Measurements from ENCODE around the gene LDHD.

Gene LDHD

DNA sequence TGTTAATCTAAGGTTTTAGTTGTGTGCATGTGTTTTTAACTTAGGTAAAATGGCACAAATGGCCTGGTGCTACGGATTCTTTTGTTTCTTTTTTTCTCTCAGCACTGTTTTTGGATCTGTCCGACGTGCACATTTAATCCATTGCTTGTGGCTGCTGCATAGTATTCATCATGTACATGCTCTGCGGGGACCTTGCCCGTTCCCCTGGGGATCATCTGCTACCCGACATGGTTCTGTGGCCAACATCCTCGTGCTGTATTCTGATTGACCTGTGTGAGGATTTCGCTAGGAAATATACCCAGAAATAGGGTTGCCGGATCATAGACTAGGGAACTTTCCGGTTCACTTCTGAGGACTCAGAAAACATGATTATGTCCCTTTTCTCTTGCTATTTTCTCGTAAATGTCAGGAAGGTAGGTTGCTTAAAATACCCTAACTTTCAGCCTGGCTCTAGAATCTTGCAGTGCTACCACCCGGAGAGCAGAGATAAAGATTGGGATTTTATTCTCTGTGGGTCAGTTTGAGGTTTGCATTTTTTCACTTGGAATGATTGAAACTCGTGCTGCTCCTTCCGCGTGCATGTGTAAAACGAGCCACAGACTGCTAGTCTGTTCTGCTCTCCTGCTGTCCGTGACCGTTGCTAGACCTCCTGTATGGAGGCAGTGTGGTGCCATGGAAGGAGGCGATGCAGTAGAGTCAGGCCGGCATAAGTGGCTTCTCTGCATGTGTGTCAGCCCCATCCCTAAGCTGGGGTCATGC, 42.9 kb downstream of the LDHD start:
- Histone ChIP-seq H4K20me1 (ENCODE audit: control insufficient read depth, insufficient read depth, low read depth, low read length) (no peaks in the 10 kb centered on the region), H3K27ac (ENCODE audit: low read depth, low read length) (no peak overlapping the region), H3F3A (ENCODE audit: control insufficient read depth, insufficient read depth) (peaks cover 11% of the 10 kb centered on the region), H3K4me2 (ENCODE audit: low read length) (no peak overlapping the region), H3K27me3 (ENCODE audit: control insufficient read depth, low read length) (no peaks in the 10 kb centered on the region), H3K36me3 (ENCODE audit: control insufficient read depth, low read length) (no peaks in the 10 kb centered on the region), H3K4me1 (ENCODE audit: control insufficient read depth, low read length) (peaks cover 42% of the 10 kb centered on the region), H3K9me3 (ENCODE audit: control insufficient read depth, insufficient read depth, low read length) (no peaks in the 10 kb centered on the region), H3K9me2 (replicated peaks; ENCODE audit: control insufficient read depth, low read length) (no peaks in the 10 kb centered on the region), H3K79me2 (ENCODE audit: control insufficient read depth, low read length) (peaks cover 16% of the 10 kb centered on the region), H3K4me3 (ENCODE audit: low read length) (no peak overlapping the region)
- no peak for TF ChIP-seq EZH2phosphoT487 (IDR thresholded peaks at IDR 0.05; ENCODE audit: borderline replicate concordance, low read length)
- TF ChIP-seq, protein P1, sequence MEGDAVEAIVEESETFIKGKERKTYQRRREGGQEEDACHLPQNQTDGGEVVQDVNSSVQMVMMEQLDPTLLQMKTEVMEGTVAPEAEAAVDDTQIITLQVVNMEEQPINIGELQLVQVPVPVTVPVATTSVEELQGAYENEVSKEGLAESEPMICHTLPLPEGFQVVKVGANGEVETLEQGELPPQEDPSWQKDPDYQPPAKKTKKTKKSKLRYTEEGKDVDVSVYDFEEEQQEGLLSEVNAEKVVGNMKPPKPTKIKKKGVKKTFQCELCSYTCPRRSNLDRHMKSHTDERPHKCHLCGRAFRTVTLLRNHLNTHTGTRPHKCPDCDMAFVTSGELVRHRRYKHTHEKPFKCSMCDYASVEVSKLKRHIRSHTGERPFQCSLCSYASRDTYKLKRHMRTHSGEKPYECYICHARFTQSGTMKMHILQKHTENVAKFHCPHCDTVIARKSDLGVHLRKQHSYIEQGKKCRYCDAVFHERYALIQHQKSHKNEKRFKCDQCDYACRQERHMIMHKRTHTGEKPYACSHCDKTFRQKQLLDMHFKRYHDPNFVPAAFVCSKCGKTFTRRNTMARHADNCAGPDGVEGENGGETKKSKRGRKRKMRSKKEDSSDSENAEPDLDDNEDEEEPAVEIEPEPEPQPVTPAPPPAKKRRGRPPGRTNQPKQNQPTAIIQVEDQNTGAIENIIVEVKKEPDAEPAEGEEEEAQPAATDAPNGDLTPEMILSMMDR (IDR thresholded peaks at IDR 0.05; ENCODE audit: low read depth, low read length, poor library complexity, severe bottlenecking): no peak

DNA sequence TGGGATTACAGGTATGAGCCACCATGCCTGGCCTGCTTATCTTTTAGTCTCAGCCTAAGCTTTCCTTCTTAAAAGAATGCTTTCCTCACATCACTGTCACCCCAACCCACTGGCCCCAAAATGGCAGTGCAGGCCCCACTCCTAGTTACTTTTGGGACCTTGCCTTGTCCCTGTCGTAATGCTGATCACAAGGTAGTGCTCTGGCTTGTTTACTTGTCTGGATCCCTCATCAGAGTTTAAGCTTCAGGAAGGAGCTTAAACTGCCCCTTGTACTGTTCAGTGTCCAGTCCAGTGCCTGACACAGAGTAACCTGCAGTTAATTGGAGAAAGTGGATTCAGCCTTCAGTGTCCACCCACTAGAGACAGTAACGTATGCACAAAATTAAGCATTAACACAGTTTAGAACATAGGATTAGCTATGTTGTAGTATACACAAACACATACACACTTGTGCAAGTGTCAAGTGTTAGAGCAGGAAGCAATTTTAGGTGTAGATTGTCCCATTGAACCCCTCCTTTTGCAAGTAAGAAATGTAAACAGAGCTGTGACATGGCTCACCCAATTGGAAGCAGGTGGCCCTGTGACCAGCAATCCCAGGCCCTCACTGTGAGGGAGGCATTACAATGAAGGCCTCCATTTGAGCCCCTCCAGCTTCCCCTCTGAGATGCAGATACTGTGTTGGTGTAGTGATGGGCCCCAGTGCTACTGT, 44.2 kb downstream of the LDHD start:
- Histone ChIP-seq H3K4me1 (ENCODE audit: control insufficient read depth, low read length) (peaks cover 50% of the 10 kb centered on the region), H3K27ac (ENCODE audit: low read depth, low read length) (no peak overlapping the region)

DNA sequence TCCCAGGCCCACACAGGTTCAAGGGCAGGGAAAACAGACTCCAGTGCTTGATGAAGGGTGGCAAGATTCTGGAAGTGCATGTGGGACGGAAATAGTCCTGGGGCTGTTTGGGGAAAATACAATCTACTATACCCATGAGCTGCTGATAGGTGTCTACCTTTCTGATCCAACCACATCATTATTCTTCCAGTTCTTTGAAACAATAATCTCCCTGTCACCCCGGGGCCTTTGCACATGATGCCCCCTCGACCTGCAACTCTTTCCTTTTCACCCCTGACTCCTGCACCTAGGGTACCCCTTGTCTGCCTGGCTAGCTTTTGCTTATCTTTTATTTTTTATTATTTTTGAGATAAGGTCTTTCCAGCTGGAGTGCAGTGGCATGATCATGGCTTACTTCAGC, 45.0 kb downstream of the LDHD start:
- no peaks in the 10 kb centered on the region; the same call in 1 of the 2 replicates for H4K20me1 ChIP-seq (ENCODE audit: control insufficient read depth, insufficient read depth, low read depth, low read length)
- no peaks in the 10 kb centered on the region for H3K9me3 ChIP-seq (ENCODE audit: control insufficient read depth, insufficient read depth, low read length)
- H3K4me1 ChIP-seq (ENCODE audit: control insufficient read depth, low read length): peaks cover 46% of the 10 kb centered on the region
- H3K27ac ChIP-seq (ENCODE audit: low read depth, low read length): no peak overlapping the region
- H3K27me3 ChIP-seq (ENCODE audit: control insufficient read depth, low read length): no peaks in the 10 kb centered on the region
- H3K4me3 ChIP-seq (ENCODE audit: low read length): no peak overlapping the region
- H3K36me3 ChIP-seq (ENCODE audit: control insufficient read depth, low read length): no peaks in the 10 kb centered on the region
- H3K9me2 ChIP-seq (replicated peaks; ENCODE audit: control insufficient read depth, low read length): no peaks in the 10 kb centered on the region
- no peak overlapping the region for H3K4me2 ChIP-seq (ENCODE audit: low read length)
- H3F3A ChIP-seq (ENCODE audit: control insufficient read depth, insufficient read depth): peaks cover 11% of the 10 kb centered on the region
- TF ChIP-seq EZH2phosphoT487 (IDR thresholded peaks at IDR 0.05; ENCODE audit: borderline replicate concordance, low read length): no peak
- TF ChIP-seq, protein P1 (IDR thresholded peaks at IDR 0.05; ENCODE audit: low read depth, low read length, poor library complexity, severe bottlenecking): no peak
- peaks cover 9% of the 10 kb centered on the region; the same call in 1 of the 2 replicates for H3K79me2 ChIP-seq (ENCODE audit: control insufficient read depth, low read length)

More for the DNA sequence above, 44.2 kb downstream of the LDHD start:
- no peak for TF ChIP-seq EZH2phosphoT487 (IDR thresholded peaks at IDR 0.05; ENCODE audit: borderline replicate concordance, low read length)
- TF ChIP-seq, protein P1 (IDR thresholded peaks at IDR 0.05; ENCODE audit: low read depth, low read length, poor library complexity, severe bottlenecking): no peak
- Histone ChIP-seq H3K4me3 (ENCODE audit: low read length) (no peak overlapping the region), H3K36me3 (ENCODE audit: control insufficient read depth, low read length) (no peaks in the 10 kb centered on the region), H3K79me2 (ENCODE audit: control insufficient read depth, low read length) (peaks cover 13% of the 10 kb centered on the region; the same call in 1 of the 2 replicates), H3K4me2 (ENCODE audit: low read length) (no peak overlapping the region), H3K9me2 (replicated peaks; ENCODE audit: control insufficient read depth, low read length) (no peaks in the 10 kb centered on the region), H3F3A (ENCODE audit: control insufficient read depth, insufficient read depth) (peaks cover 11% of the 10 kb centered on the region), H3K27me3 (ENCODE audit: control insufficient read depth, low read length) (no peaks in the 10 kb centered on the region), H4K20me1 (ENCODE audit: control insufficient read depth, insufficient read depth, low read depth, low read length) (no peaks in the 10 kb centered on the region; the same call in 1 of the 2 replicates), H3K9me3 (ENCODE audit: control insufficient read depth, insufficient read depth, low read length) (no peaks in the 10 kb centered on the region)
